WERI-Rb-1 (cell line): ENCODE measurements around the gene RLN3.

Experiments
- DNase-seq: peaks from one replicate; pipeline ENCODE4 v3.0.0-alpha.2; 2020
- H3K27ac ChIP-seq: fragments of 250-450 bp; sonication (Bioruptor Pico); 2 replicates; pipeline ENCODE4 v1.5.1; 2020; ENCODE audit warnings: mild to moderate bottlenecking, moderate library complexity
- H3K27me3 ChIP-seq: fragments of 250-450 bp; sonication (Bioruptor Pico); 2 replicates; pipeline ENCODE4 v1.5.1; 2021; ENCODE audit warnings: mild to moderate bottlenecking, low read depth, moderate library complexity; ENCODE audit not compliant: insufficient read depth, severe bottlenecking
- H3K36me3 ChIP-seq: fragments of 250-450 bp; sonication (Bioruptor Pico); 2 replicates; pipeline ENCODE4 v1.5.1; 2020; ENCODE audit warnings: mild to moderate bottlenecking, moderate library complexity
- H3K4me3 ChIP-seq: 2 replicates; pipeline ENCODE4 v1.5.1; 2011; ENCODE audit warnings: low read depth, mild to moderate bottlenecking, control low read depth, low read length
- H3K9me3 ChIP-seq: fragments of 250-450 bp; sonication (Bioruptor Pico); 2 replicates; pipeline ENCODE4 v1.5.1; 2021; ENCODE audit warnings: mild to moderate bottlenecking, moderate library complexity; ENCODE audit not compliant: severe bottlenecking
- CTCF ChIP-seq: IDR thresholded peaks from 2 replicates; pipeline ENCODE4 v1.5.1; 2011; ENCODE audit warnings: low read depth, mild to moderate bottlenecking, control low read depth, inconsistent platforms, low read length

RLN3 gene

GRCh38 chr19:14062558-14062855, 34.6 kb downstream of the RLN3 start:
- H3K4me3 ChIP-seq, result no peak overlapping the region
- no peak for DNase-seq
- no peaks in the 10 kb centered on the region for H3K36me3 ChIP-seq

DNA sequence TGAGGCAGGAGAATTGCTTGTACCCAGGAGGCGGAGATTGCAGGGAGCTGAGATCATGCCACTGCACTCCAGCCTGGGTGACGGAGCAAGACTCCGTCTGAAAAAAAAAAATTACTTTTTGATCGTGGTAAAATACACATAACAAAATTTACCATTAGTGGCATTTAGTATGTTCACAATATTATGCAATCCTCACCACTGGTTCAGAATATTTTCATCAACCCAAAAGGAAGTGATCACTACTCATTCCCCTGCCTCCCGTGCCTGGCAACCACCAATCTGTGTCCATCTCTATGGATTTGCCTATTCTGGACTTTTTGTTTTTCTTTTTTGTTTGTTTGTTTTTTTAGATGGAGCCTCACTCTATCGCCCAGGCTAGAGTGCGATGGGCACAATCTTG, 35.2 kb downstream of the RLN3 start:
- no peak for TF ChIP-seq CTCF
- Histone ChIP-seq H3K36me3 (no peaks in the 10 kb centered on the region), H3K9me3 (no peaks in the 10 kb centered on the region), H3K4me3 (no peak overlapping the region), H3K27me3 (no peaks in the 10 kb centered on the region), H3K27ac (no peak overlapping the region)
- DNase-seq, result no peak

More at GRCh38 chr19:14062558-14062855, 34.6 kb downstream of the RLN3 start:
- no peak for TF ChIP-seq CTCF
- Histone ChIP-seq H3K27ac (no peak overlapping the region), H3K27me3 (no peaks in the 10 kb centered on the region), H3K9me3 (no peaks in the 10 kb centered on the region)

DNA sequence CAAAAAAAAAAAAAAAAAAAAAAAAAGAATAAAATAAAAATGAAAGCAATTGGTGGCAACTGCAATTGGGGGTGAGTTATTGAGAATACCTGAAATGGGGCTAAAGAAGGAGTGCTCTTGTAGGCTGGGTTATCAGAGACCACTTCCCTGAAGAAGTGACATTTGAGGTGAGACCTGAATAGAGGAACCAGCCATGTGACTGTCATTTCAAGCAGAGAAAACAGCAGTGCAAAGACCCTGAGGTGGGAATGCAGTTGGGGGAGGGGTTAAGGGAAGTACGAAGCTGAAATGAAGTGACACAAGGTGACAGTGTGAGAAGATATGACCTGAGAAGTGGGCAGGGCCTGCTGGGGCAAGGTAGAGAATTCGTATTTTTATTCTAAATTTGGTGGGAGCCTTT, 38.2 kb downstream of the RLN3 start:
- no peak for DNase-seq
- H3K27ac ChIP-seq, result no peak overlapping the region
- no peaks in the 10 kb centered on the region for H3K27me3 ChIP-seq
- no peak overlapping the region for H3K4me3 ChIP-seq
- no peak for TF ChIP-seq CTCF
- H3K9me3 ChIP-seq, result no peaks in the 10 kb centered on the region
- H3K36me3 ChIP-seq, result no peaks in the 10 kb centered on the region

DNA sequence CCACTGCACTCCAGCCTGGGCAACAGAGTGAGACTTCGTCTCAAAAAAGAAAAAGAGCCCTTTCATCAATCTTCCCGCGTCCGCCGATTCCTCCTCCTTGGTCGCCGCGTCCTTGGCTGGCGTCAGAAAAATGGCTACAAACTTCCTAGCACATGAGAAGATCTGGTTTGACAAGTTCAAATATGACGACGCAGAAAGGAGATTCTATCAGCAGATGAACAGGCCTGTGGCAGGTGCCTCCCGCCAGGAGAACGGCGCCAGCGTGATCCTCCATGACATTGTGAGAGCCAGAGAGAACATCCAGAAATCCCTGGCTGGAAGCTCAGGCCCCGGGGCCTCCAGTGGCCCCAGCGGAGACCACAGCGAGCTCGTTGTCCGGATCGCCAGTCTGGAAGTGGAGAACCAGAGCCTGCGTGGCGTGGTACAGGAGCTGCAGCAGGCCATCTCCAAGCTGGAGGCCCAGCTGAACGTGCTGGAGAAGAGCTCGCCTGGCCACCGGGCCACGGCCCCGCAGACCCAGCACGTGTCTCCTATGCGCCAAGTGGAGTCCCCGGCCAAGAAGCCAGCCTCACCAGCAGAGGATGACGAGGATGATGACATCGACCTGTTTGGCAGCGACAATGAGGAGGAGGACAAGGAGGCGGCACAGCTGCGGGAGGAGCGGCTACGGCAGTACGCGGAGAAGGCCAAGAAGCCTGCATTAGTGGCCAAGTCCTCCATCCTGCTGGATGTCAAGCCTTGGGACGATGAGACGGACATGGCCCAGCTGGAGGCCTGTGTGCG, 42.5 kb downstream of the RLN3 start:
- no peaks in the 10 kb centered on the region for H3K27me3 ChIP-seq
- H3K36me3 ChIP-seq, result no peaks in the 10 kb centered on the region
- no peak overlapping the region for H3K4me3 ChIP-seq
- H3K9me3 ChIP-seq, result no peaks in the 10 kb centered on the region
- H3K27ac ChIP-seq, result no peak overlapping the region
- TF ChIP-seq CTCF, result no peak
- DNase-seq, result no peak

GRCh38 chr19:14072535-14073260, 44.8 kb downstream of the RLN3 start, which contains the start of gene MISP3:
Gene MISP3, plus strand, starts transcription at chr19:14072786. Its CDS starts 524 bp downstream, at chr19:14073310.
- peak within 1 kb of the TSS; percentile 78 for H3K27ac ChIP-seq

More at GRCh38 chr19:14072535-14073260, 44.8 kb downstream of the RLN3 start, which contains the start of gene MISP3:
- Histone ChIP-seq H3K4me3 (peak within 1 kb of the TSS; percentile 64), H3K36me3 (no peaks in the 10 kb centered on the region), H3K27me3 (no peaks in the 10 kb centered on the region), H3K9me3 (no peaks in the 10 kb centered on the region)
- no peak for TF ChIP-seq CTCF
- DNase-seq, result peak; percentile 71
